GM12891 (cell line): ENCODE results near the gene COX7A2.

Experiments
- PAX5 ChIP-seq: IDR thresholded peaks from 2 replicates; pipeline ENCODE4 v1.6.1; 2011; ENCODE audit warnings: low read length, moderate library complexity, mild to moderate bottlenecking; ENCODE audit not compliant: insufficient read depth, severe bottlenecking
- POLR2A ChIP-seq: IDR thresholded peaks from 2 replicates; pipeline ENCODE4 v1.6.1; 2011; ENCODE audit warnings: low read depth, low read length, control low read depth
- POLR2AphosphoS5 ChIP-seq: IDR thresholded peaks from 2 replicates; pipeline ENCODE4 v1.6.1; 2011; ENCODE audit warnings: low read depth, low read length, control low read depth
- POU2F2 ChIP-seq: IDR thresholded peaks from 2 replicates; pipeline ENCODE4 v1.6.1; 2011; ENCODE audit warnings: low read depth, mild to moderate bottlenecking, control low read depth, low read length, moderate library complexity
- SPI1 ChIP-seq: IDR thresholded peaks from 2 replicates; pipeline ENCODE4 v1.6.1; 2011; ENCODE audit warnings: low read depth, low read length, control low read depth
- TAF1 ChIP-seq: IDR thresholded peaks from 2 replicates; pipeline ENCODE4 v1.6.1; 2011; ENCODE audit warnings: low read depth, low read length, control low read depth

DNA sequence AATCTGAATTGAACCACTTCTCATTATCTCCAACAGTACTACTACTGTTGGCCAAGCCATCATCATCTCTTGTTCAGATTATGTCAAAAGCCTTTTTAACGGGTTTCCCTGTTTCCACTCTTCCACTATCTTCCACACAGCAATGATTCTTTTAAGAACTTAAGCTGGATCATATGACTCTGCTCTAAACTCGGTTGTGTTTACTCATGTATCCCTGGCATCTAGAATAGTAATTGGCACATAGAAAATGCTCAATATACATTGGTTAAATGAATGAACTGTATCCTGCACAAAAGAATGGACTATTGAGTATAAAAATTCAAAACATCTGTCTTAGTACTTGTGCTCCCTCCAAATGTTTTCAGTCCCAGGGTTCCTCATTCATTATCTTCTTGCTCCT, 2.8 kb upstream of the COX7A2 start:
- TF ChIP-seq SPI1, result no peak
- no peak for TF ChIP-seq POLR2A
- no peak for TF ChIP-seq TAF1
- no peak for TF ChIP-seq POLR2AphosphoS5
- no peak for TF ChIP-seq POU2F2
- no peak for TF ChIP-seq PAX5
